ENCODE measurements around the gene PRKG1. TPM values are rescaled to one million over a fixed set of nuclear protein-coding genes. Genes with fewer than 3 reads are reported as not detected.
A peak's percentile ranks its signal among the peaks of the same experiment; 100 is the strongest.

The PRKG1 gene
- total and polyA plus RNA-seq, 2 of the 4 experiments (the other 2 are of a cell fraction), result 3.5 to 18.3 TPM

GRCh38 chr10:52032681-52033629 is 958.7 kb downstream of the PRKG1 start:
- ChIA-PET CTCF (no interaction called here), POLR2A (ENCODE audit: unreplicated experiment) (no interaction called here)
- no TSS peak for BruUV-seq (replicated peaks)
- H3K27me3 ChIP-seq (ENCODE audit: control insufficient read depth, insufficient read depth, low read length), result no peaks in the 10 kb centered on the region
- H4K5ac ChIP-seq (ENCODE audit: low read depth, low read length), result no peak overlapping the region; the same call in 1 of the 2 replicates
- no peaks in the 10 kb centered on the region for H3K79me1 ChIP-seq (ENCODE audit: low read depth in 1 of 2, low read length in 2 of 2)
- H4K91ac ChIP-seq (ENCODE audit: insufficient read depth, low read depth, low read length), result no peak overlapping the region
- WGBS, 2 experiments (ENCODE audit: extremely low coverage in 2 of 2, insufficient read length in 1 of 2), result 100% methylated on average over 1 of the region's 6 CpGs; no CpG with 5 or more reads in 1 of the 2 experiments
- H3K4me2 ChIP-seq (ENCODE audit: low read depth, low read length), result no peak overlapping the region
- H3K9me1 ChIP-seq (ENCODE audit: insufficient read depth, low read length), result no peaks in the 10 kb centered on the region
- H4K8ac ChIP-seq (ENCODE audit: low read depth in 2 of 2, low read length in 2 of 2), result no peak overlapping the region
- no peak overlapping the region for H2BK20ac ChIP-seq (ENCODE audit: low read depth, low read length)
- H3K4me1 ChIP-seq (ENCODE audit: control insufficient read depth, insufficient read depth, low read length), result peaks cover 6% of the 10 kb centered on the region
- H2BK15ac ChIP-seq (ENCODE audit: low read depth, low read length), result no peak overlapping the region
- no peaks in the 10 kb centered on the region for H4K20me1 ChIP-seq (ENCODE audit: insufficient read depth, low read length)
- no peak overlapping the region for H3K56ac ChIP-seq (ENCODE audit: extremely low read depth, insufficient read depth, low read length)
- H2AK9ac ChIP-seq (replicated peaks; ENCODE audit: low read depth, low read length, poor library complexity), result no peak overlapping the region
- H3K27ac ChIP-seq (ENCODE audit: insufficient read depth, low read length), result no peak overlapping the region
- DNase-seq, result no peak
- no peak overlapping the region for H2AFZ ChIP-seq (replicated peaks; ENCODE audit: low read length, poor library complexity)
- no peak for ATAC-seq (ENCODE audit: low read depth)
- H3K36me3 ChIP-seq (ENCODE audit: control insufficient read depth, insufficient read depth, low read length), result no peaks in the 10 kb centered on the region
- in situ Hi-C loops (cut with MboI; ENCODE audit: low sequenced_read_pairs), result no loop called here
- intact Hi-C loops (cut with micrococcal nuclease), result no loop called here
- dilution Hi-C loops (cut with HindIII; ENCODE audit: low sequenced_read_pairs, unreplicated experiment), result no loop called here
- H3K9ac ChIP-seq (ENCODE audit: low read depth, low read length), result no peak overlapping the region
- H3K4ac ChIP-seq (ENCODE audit: low read depth, low read length), result no peak overlapping the region
- peak overlapping the region; percentile 19; the same call in 1 of the 2 replicates for H3K18ac ChIP-seq (ENCODE audit: low read depth, low read length)
- H3K9me3 ChIP-seq (ENCODE audit: control insufficient read depth, insufficient read depth, low read length), result no peaks in the 10 kb centered on the region
- H2AK5ac ChIP-seq (ENCODE audit: low read depth, low read length), result no peak overlapping the region
- no peak overlapping the region for H3K4me3 ChIP-seq (ENCODE audit: insufficient read depth, low read depth, low read length)
- no peak overlapping the region for H3K14ac ChIP-seq (replicated peaks; ENCODE audit: low read depth, low read length)
- no peak overlapping the region for H2BK120ac ChIP-seq (ENCODE audit: low read depth, low read length)
- no peak overlapping the region for H2BK5ac ChIP-seq (ENCODE audit: low read depth, low read length, poor library complexity, severe bottlenecking)
- H3K23ac ChIP-seq (ENCODE audit: low read depth, low read length), result no peak overlapping the region
- TF ChIP-seq RFX5 (IDR thresholded peaks at IDR 0.05; ENCODE audit: low read depth, low read length) (no peak), NFE2L2 (IDR thresholded peaks at IDR 0.05; ENCODE audit: low read depth, low read length) (no peak), SMC3 (IDR thresholded peaks at IDR 0.05; ENCODE audit: low read depth, low read length) (no peak), CEBPB (IDR thresholded peaks at IDR 0.05; ENCODE audit: low read depth, low read length) (no peak), MXI1 (IDR thresholded peaks at IDR 0.05; ENCODE audit: borderline replicate concordance, low read depth, low read length) (no peak), FOS (IDR thresholded peaks at IDR 0.05; ENCODE audit: low read depth, low read length) (no peak), USF2 (IDR thresholded peaks at IDR 0.05; ENCODE audit: low read depth, low read length) (no peak), MAFK (IDR thresholded peaks at IDR 0.05; ENCODE audit: low read depth, low read length) (no peak), RCOR1 (IDR thresholded peaks at IDR 0.05; ENCODE audit: insufficient replicate concordance, low read length) (no peak), POLR2A (IDR thresholded peaks at IDR 0.05; ENCODE audit: low read depth, low read length) (no peak), CHD1 (IDR thresholded peaks at IDR 0.05; ENCODE audit: low read depth, low read length) (no peak), CTCF (conservative IDR thresholded peaks at IDR 0.05; ENCODE audit: low read depth, low read length) (no peak), MAZ (IDR thresholded peaks at IDR 0.05; ENCODE audit: borderline replicate concordance, low read depth, low read length) (no peak), BHLHE40 (IDR thresholded peaks at IDR 0.05; ENCODE audit: low read depth, low read length) (no peak), RAD21 (IDR thresholded peaks at IDR 0.05; ENCODE audit: low read length) (no peak)
